BJ (cell line): ENCODE results near the gene CTDSPL. TPM values are rescaled to one million over a fixed set of nuclear protein-coding genes. Genes with fewer than 3 reads are reported as not detected.

Experiments
- CTCF ChIA-PET: fragments of 350-600 bp; formaldehyde crosslinking; extraction: SDS; loops from one replicate; lab custom pipeline; 2021; ENCODE audit warnings: antibody characterized with exemption, inconsistent platforms; lab: Yijun Ruan, JAX
- POLR2A ChIA-PET: fragments of 300-600 bp; sonication (Branson Sonifier 250); formaldehyde crosslinking; extraction: SDS; loops from one replicate; lab custom pipeline; 2021; ENCODE audit warnings: antibody characterized with exemption; lab: Charles Lee
- DNase-seq: peaks from one replicate; pipeline ENCODE4 v3.0.0-alpha.2; 2011; ENCODE audit warnings: low read depth
- H3K27me3 ChIP-seq: 2 replicates; pipeline ENCODE4 v1.6.0; 2011; ENCODE audit warnings: low read length; ENCODE audit not compliant: control insufficient read depth, insufficient read depth
- H3K36me3 ChIP-seq: 2 replicates; pipeline ENCODE4 v1.5.1; 2011; ENCODE audit warnings: low read length; ENCODE audit not compliant: control insufficient read depth, insufficient read depth
- H3K4me3 ChIP-seq: 2 replicates; pipeline ENCODE4 v1.5.1; 2011; ENCODE audit warnings: low read depth, mild to moderate bottlenecking, control low read depth, low read length
- CTCF ChIP-seq: IDR thresholded peaks from 2 replicates; pipeline ENCODE4 v1.5.1; 2011; ENCODE audit warnings: low read depth, mild to moderate bottlenecking, control low read depth, inconsistent platforms, low read length, moderate library complexity; ENCODE audit not compliant: insufficient read depth
- polyA plus RNA-seq: library from polyadenylated mRNA; depleted of rRNA; stranded (reverse); fragments of >200 nt; gene quantifications from 2 replicates; pipeline ENCODE4 v1.2.3, GENCODE V29; 2011

The CTDSPL gene
- polyA plus RNA-seq, 1 experiment = 45.2 TPM

GRCh38 chr3:37989821-37990480, 128.3 kb downstream of the CTDSPL start:
- TF ChIP-seq CTCF = no peak
- ChIA-PET POLR2A (no interaction called here), CTCF (interaction anchor here (1.3 kb wide), 1 partner anchor 135 kb away, joined by 3 read pairs; no protein-coding TSS in a partner anchor)
- Histone ChIP-seq H3K4me3 (no peak overlapping the region), H3K36me3 (no peaks in the 10 kb centered on the region), H3K27me3 (no peaks in the 10 kb centered on the region)
- DNase-seq = no peak

- Histone ChIP-seq H3K27me3 (no peaks in the 10 kb centered on the region), H3K36me3 (no peaks in the 10 kb centered on the region), H3K4me3 (no peak within 1 kb of the TSS)
- TF ChIP-seq CTCF = no peak
- DNase-seq = no peak
- ChIA-PET POLR2A (no interaction called here), CTCF (no interaction called here)
These were observed 128.8 kb downstream of the CTDSPL start, which contains the start of gene VILL for GRCh38 chr3:37990527-37990926. TSS of gene VILL (plus strand) at chr3:37990786. CDS start at chr3:37993673, 2,887 bp downstream.

GRCh38 chr3:37991109-37991508, 129.4 kb downstream of the CTDSPL start:
- Histone ChIP-seq H3K27me3 (no peaks in the 10 kb centered on the region), H3K4me3 (no peak overlapping the region), H3K36me3 (no peaks in the 10 kb centered on the region)
- ChIA-PET POLR2A (no interaction called here), CTCF (interaction anchor here (3.5 kb wide), 1 partner anchor 136 kb away, joined by 15 read pairs; no protein-coding TSS in a partner anchor)
- no peak for DNase-seq
- TF ChIP-seq CTCF = no peak

GRCh38 chr3:37991823-37992222, 130.1 kb downstream of the CTDSPL start:
- TF ChIP-seq CTCF = no peak
- CTCF ChIA-PET = interaction anchor here (0.6 to 3.5 kb wide), 3 partner anchors 12 to 137 kb away, joined by 3 to 15 read pairs (median 4); no protein-coding TSS in a partner anchor
- Histone ChIP-seq H3K36me3 (no peaks in the 10 kb centered on the region), H3K27me3 (no peaks in the 10 kb centered on the region), H3K4me3 (no peak overlapping the region)
- DNase-seq = no peak
- POLR2A ChIA-PET = no interaction called here

GRCh38 chr3:37992271-37993066, 130.8 kb downstream of the CTDSPL start:
- Histone ChIP-seq H3K27me3 (no peaks in the 10 kb centered on the region), H3K4me3 (no peak overlapping the region), H3K36me3 (no peaks in the 10 kb centered on the region)
- no peak for DNase-seq
- ChIA-PET CTCF (interaction anchor here (0.6 to 3.5 kb wide), 3 partner anchors 11 to 137 kb away, joined by 3 to 15 read pairs (median 4); no protein-coding TSS in a partner anchor), POLR2A (no interaction called here)
- no peak for TF ChIP-seq CTCF
